ENCODE measurements around the gene NRSN2.
"Not testable (repeated sequence)": the region's sequence is repeated elsewhere in the genome, so short reads cannot be mapped to it uniquely, and the experiment has no call there.

The NRSN2 gene

DNA sequence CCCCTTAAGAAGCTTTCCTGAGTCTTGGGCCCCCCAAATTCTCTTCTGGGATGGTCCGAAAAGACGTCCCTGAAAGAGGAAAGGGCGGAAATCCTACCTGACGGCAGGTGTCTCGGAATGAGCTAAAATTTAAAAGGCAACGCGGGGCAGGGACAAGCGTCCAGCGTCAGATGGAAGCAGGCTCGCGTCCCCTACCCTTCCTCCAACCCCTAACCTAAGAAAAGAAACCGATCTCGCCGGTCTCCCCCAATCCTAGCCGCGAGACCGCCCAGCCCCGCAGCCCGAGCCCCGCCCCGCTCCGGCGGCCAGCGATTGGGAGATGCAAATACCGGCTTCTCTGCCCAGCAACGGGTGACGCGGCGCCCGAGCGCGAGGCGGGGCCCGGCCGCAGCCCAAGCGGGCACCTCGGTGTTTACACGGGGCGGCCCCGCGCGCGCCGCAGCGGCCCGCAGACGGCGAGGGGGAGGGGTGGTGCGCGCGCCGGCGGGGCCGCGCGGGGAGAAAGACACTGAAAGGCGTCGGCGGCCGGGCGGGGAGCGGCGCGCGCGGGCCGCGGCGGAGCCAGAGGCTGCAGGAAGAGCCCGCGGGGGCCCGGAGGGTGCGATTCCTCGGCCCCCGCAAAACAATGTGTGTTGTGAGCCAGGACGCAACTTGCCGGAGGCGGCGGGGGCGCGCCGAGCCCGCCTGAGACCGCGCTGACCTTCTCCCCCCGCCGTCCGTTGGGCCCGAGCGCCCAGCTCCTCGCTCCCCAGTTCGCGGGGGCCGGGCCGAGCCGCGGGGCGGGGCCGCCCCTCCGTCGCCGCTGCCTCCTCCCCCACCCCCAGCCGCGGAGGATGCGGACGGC, 21.6 kb upstream of the NRSN2 start, which contains the start of gene SOX12:
TSS of gene SOX12 (plus strand) at position 508 of the 844 bp plus-strand sequence. CDS start 373 bp downstream, outside the sequence.
- peak; percentile 90 for DNase-seq

DNA sequence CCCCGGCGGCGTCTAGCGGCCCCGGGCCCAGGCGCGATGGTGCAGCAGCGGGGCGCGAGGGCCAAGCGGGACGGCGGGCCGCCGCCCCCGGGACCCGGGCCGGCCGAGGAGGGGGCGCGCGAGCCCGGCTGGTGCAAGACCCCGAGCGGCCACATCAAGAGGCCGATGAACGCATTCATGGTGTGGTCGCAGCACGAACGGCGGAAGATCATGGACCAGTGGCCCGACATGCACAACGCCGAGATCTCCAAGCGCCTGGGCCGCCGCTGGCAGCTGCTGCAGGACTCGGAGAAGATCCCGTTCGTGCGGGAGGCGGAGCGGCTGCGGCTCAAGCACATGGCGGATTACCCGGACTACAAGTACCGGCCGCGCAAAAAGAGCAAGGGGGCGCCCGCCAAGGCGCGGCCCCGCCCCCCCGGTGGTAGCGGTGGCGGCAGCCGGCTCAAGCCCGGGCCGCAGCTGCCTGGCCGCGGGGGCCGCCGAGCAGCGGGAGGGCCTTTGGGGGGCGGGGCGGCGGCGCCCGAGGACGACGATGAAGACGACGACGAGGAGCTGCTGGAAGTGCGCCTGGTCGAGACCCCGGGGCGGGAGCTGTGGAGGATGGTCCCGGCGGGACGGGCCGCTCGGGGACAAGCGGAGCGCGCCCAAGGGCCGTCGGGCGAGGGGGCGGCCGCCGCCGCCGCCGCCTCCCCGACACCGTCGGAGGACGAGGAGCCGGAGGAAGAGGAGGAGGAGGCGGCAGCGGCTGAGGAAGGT, 20.8 kb upstream of the NRSN2 start:
- DNase-seq = peak; percentile 66

DNA sequence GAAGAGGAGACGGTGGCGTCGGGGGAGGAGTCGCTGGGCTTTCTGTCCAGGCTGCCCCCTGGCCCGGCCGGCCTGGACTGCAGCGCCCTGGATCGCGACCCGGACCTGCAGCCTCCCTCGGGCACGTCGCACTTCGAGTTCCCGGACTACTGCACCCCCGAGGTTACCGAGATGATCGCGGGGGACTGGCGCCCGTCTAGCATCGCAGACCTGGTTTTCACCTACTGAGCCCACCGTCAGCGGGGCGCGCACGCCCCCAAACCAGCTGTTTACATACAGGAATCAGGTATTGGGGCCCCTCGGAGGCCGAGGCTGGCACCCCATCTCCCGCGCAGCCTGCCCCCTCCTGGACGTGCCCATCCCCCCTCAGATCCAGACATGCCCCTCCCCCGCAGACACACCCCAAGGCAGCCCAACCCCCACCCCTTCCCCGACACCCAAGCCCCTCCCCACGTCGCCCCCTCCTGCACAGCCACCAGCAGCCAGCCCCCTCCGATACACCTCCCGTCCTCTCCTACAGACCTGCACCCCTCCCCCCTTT, 20.2 kb upstream of the NRSN2 start:
- DNase-seq = no peak

DNA sequence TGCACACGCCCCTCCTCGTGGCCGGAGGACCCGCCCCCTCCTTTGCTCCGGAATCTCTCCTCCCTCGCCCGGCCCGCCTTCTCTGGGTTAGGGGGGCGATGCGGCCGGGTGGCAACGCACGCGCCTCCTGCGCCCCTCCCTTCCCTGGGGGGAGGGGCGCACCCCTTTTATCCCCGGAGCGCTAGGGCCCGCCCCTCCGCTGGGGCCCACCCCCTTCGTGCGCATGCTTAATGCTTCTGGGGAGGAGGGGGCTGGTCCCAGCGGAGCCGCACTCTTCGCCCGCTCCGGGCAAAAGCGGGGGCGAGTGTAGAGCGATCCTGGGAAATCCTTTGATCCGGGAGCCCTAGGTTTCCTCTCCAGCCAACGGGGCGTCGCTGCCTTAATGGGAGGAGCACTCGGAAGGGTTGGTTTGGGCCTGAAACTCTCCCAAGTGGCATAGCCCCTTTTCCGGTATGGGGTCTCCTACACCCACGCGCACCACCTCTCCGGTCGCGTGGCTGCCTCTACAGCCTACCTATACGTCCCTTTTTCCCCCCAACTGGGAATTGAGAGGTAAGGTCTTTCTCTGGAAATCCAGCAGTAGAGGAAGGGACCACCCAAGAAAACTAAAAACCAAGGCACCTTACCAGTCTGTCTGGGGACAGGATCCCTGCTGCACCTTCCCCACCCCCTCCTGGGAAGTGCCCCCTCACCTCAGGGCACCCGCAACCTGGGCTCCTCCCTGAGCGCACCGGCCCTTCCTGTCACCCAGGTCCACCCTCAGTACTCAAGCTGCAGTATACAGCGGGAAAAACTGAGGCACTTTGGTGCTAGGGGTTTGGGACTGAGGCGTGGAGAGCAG, 19.5 kb upstream of the NRSN2 start:
- DNase-seq = peak; percentile 83

DNA sequence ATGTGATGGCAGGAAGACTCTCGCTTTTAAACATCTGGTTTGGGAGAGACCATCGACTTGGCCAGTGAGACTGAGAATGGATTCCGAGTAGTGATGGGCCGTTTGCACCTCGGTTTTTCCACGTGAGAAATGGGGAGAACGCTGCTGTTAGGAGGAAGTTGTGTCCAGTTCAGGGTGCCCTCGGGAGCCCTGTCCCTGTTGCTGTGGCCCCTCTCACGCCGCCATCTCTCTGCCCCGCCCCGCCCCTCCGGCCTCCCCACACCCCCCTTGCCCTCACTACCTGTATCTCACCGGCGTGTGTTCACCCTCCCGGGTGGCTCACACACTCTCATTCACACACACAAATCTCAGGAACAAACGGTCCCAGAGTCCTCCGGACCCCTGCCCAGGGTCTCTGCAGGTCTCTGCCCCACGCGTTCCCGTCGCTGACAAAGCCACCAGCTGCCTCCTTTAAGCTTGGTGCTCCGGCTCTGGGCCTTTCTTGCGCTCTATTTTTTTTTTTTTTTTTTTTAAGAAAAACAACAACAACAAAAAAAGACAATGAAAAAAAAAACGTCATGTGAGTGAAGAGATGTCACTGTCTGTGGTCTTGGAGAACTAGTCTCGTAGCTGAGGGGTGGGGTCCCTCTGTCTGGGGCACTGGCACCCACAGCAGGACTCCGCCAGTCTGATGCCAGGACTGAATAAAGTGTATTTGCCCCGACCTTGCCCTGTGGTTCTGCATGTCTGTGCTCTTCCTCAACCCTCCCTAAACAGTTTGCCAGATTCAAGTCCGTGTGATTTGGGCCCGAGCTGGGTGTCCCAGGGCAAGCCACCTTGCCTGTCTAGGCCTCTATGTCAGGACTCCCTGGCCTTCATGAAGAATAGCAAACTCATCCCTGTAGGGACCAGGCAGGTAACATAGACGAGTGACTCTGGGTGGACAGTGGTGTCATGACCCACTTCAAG, 18.6 kb upstream of the NRSN2 start:
- no peak for DNase-seq

DNA sequence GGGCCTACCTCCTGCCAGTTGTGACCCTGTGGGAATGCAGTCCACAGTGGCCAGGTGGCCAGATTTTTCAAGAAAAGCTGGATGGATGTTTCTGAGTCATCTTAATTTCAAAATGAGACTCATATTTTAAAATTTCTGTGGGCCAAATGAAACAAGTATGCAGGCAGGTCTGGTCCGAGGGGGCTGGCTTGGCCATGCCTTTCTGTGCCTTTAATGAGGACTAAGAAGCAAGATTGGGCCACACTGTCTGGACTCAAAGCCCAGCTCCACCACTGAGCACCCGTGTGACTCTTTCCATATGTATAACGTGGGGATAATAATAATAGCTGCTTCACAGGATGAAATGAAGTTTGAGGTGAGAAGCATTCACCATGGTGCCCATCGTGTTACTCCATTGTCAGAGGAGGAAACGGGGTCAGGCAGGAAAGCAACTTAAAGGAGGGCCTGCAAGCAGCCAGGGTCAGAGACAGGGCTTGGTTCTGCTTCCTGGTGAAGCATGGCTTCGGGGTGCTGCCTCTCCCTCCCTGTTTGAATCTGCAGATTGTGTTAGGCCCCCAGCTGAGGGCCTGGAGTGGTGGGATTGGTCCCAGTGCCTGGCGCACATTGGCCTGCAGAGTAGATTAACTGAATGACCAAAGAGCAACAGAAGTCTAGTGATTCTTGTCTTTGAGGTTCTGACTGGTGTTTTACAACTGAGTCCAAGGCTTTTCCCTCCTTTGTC, 17.8 kb upstream of the NRSN2 start:
- DNase-seq = no peak

DNA sequence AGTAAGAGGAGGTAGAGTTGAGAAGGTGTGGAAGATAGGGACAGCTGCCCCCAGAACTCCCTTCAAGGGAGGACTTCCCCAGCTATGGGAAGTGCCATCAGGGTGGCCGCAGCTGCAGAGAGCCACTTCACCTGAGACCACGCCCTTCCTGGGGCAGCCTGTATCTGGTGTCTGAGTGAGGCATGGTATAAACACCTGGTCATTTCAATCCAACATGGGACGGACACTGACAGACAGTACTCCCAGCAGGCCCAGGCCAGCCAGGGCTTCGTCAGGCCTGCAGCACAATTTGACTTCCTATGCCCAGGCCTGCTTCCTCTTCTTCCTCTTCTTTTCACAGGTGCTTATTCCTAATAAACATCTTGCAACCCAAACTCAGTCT, 17.1 kb upstream of the NRSN2 start:
- no peak for DNase-seq

DNA sequence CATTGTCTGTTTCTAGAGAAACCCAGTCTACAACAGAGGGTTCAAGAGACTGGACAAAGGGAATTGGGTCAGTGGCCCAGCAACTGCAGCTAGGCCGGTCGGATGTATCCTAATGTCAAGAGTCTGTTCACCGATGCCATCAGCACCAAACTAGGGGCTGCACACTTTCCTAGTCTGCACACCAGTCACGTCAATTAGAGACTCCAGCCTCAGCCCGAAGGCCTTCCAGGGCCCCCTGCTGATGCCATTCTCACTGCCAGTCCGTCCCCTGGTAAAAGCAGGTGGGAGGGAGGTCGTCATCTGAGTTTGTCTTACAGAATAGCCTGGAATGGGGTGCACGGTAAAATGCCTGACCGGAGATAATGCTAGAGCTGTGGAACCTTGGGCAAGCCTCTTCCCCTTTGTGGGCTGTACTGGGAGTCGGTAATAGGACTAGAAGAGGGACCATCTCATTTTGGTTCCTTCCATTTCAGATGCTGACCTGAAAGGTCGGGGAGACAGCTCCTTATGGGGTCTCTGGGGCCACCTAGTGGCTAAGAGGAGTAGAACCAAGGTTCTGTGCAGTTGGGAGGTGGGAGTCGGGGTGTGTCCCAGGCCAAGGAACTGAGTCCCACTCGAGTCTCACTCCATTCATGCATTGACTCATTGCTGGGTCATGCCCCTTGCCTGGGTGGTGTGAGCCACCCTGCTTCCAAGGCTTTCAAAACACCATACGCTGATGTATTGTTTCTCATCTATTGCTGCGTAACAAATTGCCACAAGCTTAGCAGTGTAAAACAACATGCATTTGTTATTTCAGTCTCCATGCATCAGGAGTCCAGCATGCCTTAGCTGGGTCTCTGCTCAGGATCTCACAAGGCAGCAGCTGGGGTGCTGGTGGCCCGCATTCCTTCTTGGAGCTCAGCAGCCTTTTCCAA, 16.4 kb upstream of the NRSN2 start:
- peak; percentile 72 for DNase-seq

DNA sequence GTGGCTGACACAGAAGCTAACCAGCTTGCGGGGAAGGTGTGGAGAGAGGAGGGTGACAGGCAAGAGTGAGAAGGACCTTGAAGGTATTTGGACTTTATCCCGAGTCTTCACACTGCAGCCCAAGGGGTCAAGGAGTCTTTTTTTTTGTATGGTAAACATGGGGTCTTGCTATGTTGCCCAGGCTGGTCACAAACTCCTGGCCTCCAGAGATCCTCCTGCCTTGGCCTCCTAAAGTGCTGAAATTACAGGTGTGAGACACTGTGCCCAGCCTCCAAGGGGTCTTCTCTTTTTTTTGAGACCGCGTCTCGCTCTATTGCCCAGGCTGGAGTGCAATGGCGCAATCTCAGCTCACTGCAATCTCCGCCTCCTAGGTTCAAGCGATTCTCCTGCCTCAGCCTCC, 12.3 kb upstream of the NRSN2 start:
- no peak for DNase-seq

DNA sequence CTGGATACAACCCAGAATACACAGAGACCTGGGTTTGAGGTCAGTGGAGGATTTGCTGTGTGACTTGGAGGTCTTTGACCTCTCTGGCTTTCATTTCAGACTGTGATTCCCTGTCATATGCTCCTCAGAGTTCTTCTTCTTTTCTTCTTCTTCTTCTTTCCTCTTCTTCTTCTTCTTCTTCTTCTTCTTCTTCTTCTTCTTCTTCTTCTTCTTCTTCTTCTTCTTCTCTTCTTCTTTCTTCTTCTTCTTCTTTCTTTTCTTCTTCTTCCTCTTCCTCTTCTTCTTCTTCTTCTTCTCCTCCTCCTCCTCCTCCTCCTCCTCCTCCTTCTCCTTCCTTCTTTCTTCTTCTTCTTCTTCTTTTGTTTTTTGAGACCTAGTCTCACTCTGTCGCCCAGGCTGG, 10.9 kb upstream of the NRSN2 start:
- DNase-seq = not testable (repeated sequence)

DNA sequence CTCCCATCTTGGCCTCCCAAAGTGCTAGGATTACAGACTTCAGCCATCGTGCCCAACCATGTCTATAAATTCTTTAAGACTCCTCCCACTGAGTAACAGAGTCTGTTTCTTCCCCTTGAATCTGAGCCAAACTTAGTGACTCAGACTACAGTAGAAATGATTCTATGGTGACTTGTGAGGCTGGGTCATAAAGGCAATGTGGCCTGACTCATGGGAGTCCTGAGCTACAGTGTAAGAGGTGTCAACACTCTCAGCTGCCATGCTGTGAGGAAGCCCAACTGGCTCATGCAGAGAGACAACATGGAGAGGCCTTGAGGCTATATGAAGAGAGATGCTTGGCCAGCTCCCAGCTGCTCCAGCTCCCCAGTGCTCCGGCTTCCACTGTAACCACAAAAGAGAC, 5.2 kb upstream of the NRSN2 start:
- DNase-seq = peak; percentile 91

DNA sequence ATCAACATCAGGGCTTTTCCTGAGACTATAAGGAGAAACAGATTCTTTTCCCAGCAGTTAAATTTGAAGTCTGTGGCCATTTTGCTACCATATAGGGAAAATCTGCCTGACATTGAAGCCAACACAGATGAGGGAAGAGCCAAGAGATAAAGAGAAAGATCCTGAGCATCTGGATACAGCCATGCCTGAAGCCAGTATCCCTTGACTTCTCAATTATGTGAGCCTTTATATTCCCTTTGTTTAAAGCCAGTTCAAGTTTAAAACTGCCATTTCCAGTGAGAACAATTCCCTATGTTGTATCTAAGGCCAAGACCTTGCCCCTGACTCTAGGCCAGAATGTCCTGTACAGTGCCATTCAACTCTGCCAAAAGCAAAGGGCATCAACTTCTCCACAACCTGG, 3.8 kb upstream of the NRSN2 start:
- DNase-seq = no peak

DNA sequence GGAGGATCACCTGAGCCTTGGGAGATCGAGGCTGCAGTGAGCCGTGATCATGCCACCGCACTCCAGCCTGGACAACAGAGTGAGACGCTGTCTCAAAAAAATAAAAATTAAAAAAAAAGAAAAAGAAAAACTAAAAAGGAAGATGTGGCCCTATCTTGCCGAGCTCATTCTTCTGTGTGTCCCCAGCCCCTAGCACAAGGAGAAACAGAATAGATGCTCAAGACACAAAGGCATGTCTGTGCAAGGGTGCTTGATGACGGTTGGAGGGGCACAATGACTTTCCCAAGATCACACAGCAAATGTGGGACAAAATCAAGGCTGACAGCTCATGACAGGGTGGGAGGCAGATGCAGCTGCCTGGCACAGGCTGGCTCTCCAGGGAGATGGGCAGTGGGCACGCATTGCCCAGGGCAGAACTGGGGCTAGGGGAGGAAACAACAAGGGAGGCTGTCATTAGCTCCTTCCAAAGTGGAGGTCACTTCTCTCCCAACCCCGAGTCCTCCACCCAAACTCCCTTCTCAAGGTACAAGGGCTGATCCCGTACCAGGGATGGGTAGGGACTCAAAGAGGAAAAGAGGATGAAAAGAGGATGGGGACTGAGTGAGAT, 775 bp upstream of the NRSN2 start:
- no peak for DNase-seq

DNA sequence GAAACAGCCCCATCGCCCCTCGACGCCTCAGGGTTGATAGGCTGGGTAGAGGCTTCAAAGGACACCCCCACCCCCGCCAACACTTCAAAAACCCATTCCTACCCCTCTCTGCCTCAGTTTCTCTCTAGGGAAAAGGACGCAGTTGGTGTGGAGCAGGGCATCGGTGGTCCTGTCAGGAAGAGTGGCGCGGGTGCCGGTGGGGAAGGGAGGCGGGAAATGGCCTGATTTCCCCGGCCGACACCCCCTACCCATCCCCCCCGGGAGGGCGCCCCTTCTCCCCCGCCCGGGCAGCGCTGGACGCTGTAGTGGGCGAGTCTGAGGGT, 367 bp downstream of the NRSN2 start:
- DNase-seq = no peak

DNA sequence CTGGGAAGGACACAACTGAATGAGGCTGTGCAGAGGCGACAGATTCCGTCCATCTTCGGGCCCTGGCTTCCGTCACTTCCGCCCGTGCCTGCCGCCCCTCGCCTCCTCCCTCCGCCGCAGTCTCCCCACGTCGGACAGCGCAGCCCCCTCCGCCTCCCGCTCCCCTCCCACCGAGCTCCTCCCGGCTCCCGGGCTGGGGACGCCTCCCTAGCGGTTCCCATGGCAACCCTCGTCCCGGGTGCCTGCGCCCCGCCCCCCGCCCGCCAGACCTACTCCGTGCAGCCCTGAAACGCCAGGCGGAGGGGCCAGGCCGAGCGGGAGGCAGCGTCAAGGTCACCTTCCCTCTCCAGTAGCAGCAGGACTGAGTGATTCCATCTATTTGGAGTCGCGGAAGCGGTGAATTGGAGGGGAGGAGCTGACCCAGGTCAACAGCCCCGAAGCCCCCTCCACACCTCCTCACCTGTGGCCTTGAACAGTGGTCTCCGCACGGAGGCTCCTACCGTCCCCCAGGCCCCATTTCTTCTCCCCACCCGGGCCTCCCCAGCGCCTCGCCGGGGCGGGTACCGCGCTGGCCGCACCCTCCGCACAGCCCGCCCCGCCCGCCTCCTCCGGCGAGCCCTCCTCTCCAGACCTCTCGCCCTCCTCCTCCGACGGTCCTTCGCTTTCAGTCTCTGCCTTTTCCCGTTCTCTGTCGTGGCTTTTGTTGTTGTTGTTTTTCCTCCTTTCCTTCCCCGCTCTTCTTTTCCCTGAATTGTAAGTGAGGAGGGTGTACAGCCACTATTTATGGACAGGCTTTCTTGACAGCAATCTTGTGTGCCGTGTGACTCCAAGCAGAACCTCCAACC, 951 bp downstream of the NRSN2 start:
- DNase-seq = peak; percentile 95

DNA sequence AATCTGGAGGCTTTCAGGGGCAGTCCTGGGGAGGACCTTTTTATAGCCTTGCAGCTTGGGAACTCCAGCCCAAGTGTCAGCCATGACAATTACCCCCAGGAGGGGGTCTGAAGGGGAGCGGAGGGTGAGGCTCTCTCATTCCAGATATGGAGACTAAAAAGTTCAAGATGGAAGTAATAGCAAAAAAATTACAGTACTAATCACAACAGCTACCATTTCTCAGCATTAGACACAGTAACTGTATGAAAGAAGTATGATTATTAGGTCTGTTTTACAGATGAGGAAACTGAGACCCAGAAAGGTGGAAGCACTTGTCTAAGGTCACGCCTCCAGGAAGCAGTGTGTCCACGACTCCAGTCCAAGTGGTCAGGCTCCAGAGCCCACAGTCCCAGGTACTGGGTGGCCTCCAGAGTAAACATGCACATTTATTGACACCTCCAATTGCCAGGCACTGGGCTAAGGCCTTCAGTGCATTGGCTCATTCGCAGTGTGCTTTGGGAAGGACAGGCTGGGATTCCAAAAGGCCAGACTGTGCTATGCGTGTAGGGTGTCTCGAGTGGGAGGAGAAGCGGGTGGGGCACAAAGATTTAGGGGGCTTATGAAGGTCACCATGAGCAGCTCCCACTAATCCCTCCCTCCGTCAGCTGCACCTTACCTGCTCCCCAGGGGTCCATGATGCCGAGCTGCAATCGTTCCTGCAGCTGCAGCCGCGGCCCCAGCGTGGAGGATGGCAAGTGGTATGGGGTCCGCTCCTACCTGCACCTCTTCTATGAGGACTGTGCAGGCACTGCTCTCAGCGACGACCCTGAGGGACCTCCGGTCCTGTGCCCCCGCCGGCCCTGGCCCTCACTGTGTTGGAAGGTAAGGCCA, 2.3 kb downstream of the NRSN2 start:
- DNase-seq = no peak

DNA sequence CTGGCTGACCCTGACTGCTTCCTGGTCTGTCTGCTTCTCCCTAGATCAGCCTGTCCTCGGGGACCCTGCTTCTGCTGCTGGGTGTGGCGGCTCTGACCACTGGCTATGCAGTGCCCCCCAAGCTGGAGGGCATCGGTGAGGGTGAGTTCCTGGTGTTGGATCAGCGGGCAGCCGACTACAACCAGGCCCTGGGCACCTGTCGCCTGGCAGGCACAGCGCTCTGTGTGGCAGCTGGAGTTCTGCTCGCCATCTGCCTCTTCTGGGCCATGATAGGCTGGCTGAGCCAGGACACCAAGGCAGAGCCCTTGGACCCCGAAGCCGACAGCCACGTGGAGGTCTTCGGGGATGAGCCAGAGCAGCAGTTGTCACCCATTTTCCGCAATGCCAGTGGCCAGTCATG, 6.3 kb downstream of the NRSN2 start:
- DNase-seq = no peak
